SK-N-SH treated with all-trans-retinoic acid at 6 μM for 48 hours (cell line): ENCODE measurements around the gene SLC25A10.

Experiments used
- CSRNP3 ChIP-seq: fragments of 250-450 bp; sonication (Bioruptor Pico); IDR thresholded peaks from 2 replicates; pipeline ENCODE4 v1.5.1; 2021; ENCODE audit warnings: mild to moderate bottlenecking, moderate library complexity
- SNAI2 ChIP-seq: fragments of 250-450 bp; sonication (Bioruptor Pico); IDR thresholded peaks from 2 replicates; pipeline ENCODE4 v1.5.0; 2020; ENCODE audit warnings: mild to moderate bottlenecking, moderate library complexity
- TOX ChIP-seq: fragments of 250-450 bp; sonication (Bioruptor Pico); IDR thresholded peaks from 2 replicates; pipeline ENCODE4 v1.8.0; 2021; ENCODE audit warnings: mild to moderate bottlenecking, moderate library complexity, borderline replicate concordance

- TF ChIP-seq CSRNP3 (CRISPR knock-in tag) (no peak), SNAI2 (no peak), TOX (CRISPR knock-in tag) (no peak)
Observed at GRCh38 chr17:81691196-81691595, 20.9 kb upstream of the SLC25A10 start.
